DOHH2 (cell line): ENCODE results near the gene CORO2B.

Source experiments
- H3F3A ChIP-seq: fragments of 200-600 bp; sonication (generic), shearing (Covaris generic); 2 replicates; pipeline ENCODE4 v1.6.0; 2016; ENCODE audit warnings: antibody characterized with exemption, mild to moderate bottlenecking; ENCODE audit not compliant: control insufficient read depth, insufficient read depth
- H3K27ac ChIP-seq: fragments of 200-600 bp; sonication (generic); 2 replicates; pipeline ENCODE4 v1.5.1; 2014; ENCODE audit warnings: low read depth, mild to moderate bottlenecking, low read length, moderate library complexity
- H3K27me3 ChIP-seq: fragments of 200-600 bp; sonication (generic); 2 replicates; pipeline ENCODE4 v1.6.1; 2014; ENCODE audit warnings: mild to moderate bottlenecking, low read length, mixed read lengths; ENCODE audit not compliant: control insufficient read depth
- H3K36me3 ChIP-seq: fragments of 200-600 bp; sonication (generic); 2 replicates; pipeline ENCODE4 v1.6.1; 2014; ENCODE audit warnings: mild to moderate bottlenecking, low read length, moderate library complexity, mixed read lengths; ENCODE audit not compliant: control insufficient read depth
- H3K4me1 ChIP-seq: fragments of 200-600 bp; sonication (generic); 2 replicates; pipeline ENCODE4 v1.6.1; 2014; ENCODE audit warnings: mild to moderate bottlenecking, low read length, mixed read lengths; ENCODE audit not compliant: control insufficient read depth
- H3K4me2 ChIP-seq: fragments of 200-600 bp; sonication (generic); 2 replicates; pipeline ENCODE4 v1.6.0; 2014; ENCODE audit warnings: mild to moderate bottlenecking, low read length, moderate library complexity
- H3K4me3 ChIP-seq: fragments of 200-600 bp; sonication (generic); 2 replicates; pipeline ENCODE4 v1.5.1; 2014; ENCODE audit warnings: mild to moderate bottlenecking, low read length, mixed read lengths
- H3K79me2 ChIP-seq: fragments of 200-600 bp; sonication (generic); 2 replicates; pipeline ENCODE4 v1.6.1; 2014; ENCODE audit warnings: mild to moderate bottlenecking, low read length, mixed read lengths; ENCODE audit not compliant: control insufficient read depth
- H3K9me2 ChIP-seq: fragments of 200-600 bp; sonication (generic); replicated peaks from 2 replicates; pipeline ENCODE4 v1.6.1; 2014; ENCODE audit warnings: mild to moderate bottlenecking, low read length, mixed read lengths; ENCODE audit not compliant: control insufficient read depth
- H3K9me3 ChIP-seq: fragments of 200-600 bp; sonication (generic); 2 replicates; pipeline ENCODE4 v1.6.1; 2014; ENCODE audit warnings: antibody characterized with exemption, low read length, mixed read lengths; ENCODE audit not compliant: control insufficient read depth, insufficient read depth
- H4K20me1 ChIP-seq: fragments of 200-600 bp; sonication (generic); 2 replicates; pipeline ENCODE4 v1.6.0; 2014; ENCODE audit warnings: low read depth, mild to moderate bottlenecking, antibody characterized with exemption, low read length, moderate library complexity; ENCODE audit not compliant: control insufficient read depth, insufficient read depth
- CTCF ChIP-seq: fragments of 200-600 bp; sonication (generic); IDR thresholded peaks from one replicate; pipeline ENCODE4 v1.5.1; 2014; ENCODE audit warnings: antibody characterized with exemption, mild to moderate bottlenecking, low read depth, low read length; ENCODE audit not compliant: poor library complexity, severe bottlenecking
- EZH2phosphoT487 ChIP-seq: fragments of 200-600 bp; sonication (generic); IDR thresholded peaks from 2 replicates; pipeline ENCODE4 v1.6.1; 2017; ENCODE audit warnings: borderline replicate concordance, mild to moderate bottlenecking, antibody characterized with exemption, low read length, moderate library complexity, mixed read lengths

The CORO2B gene

GRCh38 chr15:68554721-68555678 is 23.8 kb upstream of the CORO2B start:
- peaks cover 14% of the 10 kb centered on the region for H3K4me1 ChIP-seq
- no peaks in the 10 kb centered on the region for H3K79me2 ChIP-seq
- peaks cover 51% of the 10 kb centered on the region for H3K27me3 ChIP-seq
- TF ChIP-seq EZH2phosphoT487 (no peak), CTCF (no peak)
- no peaks in the 10 kb centered on the region for H4K20me1 ChIP-seq
- no peaks in the 10 kb centered on the region for H3F3A ChIP-seq
- H3K27ac ChIP-seq = no peak overlapping the region
- no peaks in the 10 kb centered on the region for H3K9me2 ChIP-seq
- H3K36me3 ChIP-seq = no peaks in the 10 kb centered on the region
- H3K4me3 ChIP-seq = no peak overlapping the region
- no peaks in the 10 kb centered on the region for H3K9me3 ChIP-seq
- no peak overlapping the region for H3K4me2 ChIP-seq

GRCh38 chr15:68555679-68556037 is 23.1 kb upstream of the CORO2B start:
- Histone ChIP-seq H3K4me1 (peaks cover 14% of the 10 kb centered on the region), H3F3A (no peaks in the 10 kb centered on the region), H3K27ac (no peak overlapping the region), H3K36me3 (no peaks in the 10 kb centered on the region), H3K9me3 (no peaks in the 10 kb centered on the region), H4K20me1 (no peaks in the 10 kb centered on the region), H3K4me2 (no peak overlapping the region), H3K4me3 (no peak overlapping the region), H3K9me2 (no peaks in the 10 kb centered on the region), H3K79me2 (no peaks in the 10 kb centered on the region), H3K27me3 (peaks cover 57% of the 10 kb centered on the region)
- no peak for TF ChIP-seq CTCF
- no peak for TF ChIP-seq EZH2phosphoT487

GRCh38 chr15:68556139-68556990 is 22.4 kb upstream of the CORO2B start:
- H3K79me2 ChIP-seq = no peaks in the 10 kb centered on the region
- no peaks in the 10 kb centered on the region for H4K20me1 ChIP-seq
- TF ChIP-seq CTCF = no peak
- TF ChIP-seq EZH2phosphoT487 = no peak
- no peak overlapping the region for H3K4me3 ChIP-seq
- H3K9me3 ChIP-seq = no peaks in the 10 kb centered on the region
- no peaks in the 10 kb centered on the region for H3K9me2 ChIP-seq
- H3K4me2 ChIP-seq = no peak overlapping the region
- H3K27me3 ChIP-seq = peaks cover 61% of the 10 kb centered on the region
- no peak overlapping the region for H3K27ac ChIP-seq
- H3F3A ChIP-seq = no peaks in the 10 kb centered on the region
- no peaks in the 10 kb centered on the region for H3K36me3 ChIP-seq
- peaks cover 16% of the 10 kb centered on the region for H3K4me1 ChIP-seq
